DND-41 (cell line): ENCODE results near the gene KLF5.

Experiments
- CTCF ChIP-seq: IDR thresholded peaks from 2 replicates; pipeline ENCODE4 v1.5.1; 2012; ENCODE audit warnings: borderline replicate concordance, low read length, moderate library complexity, mild to moderate bottlenecking; ENCODE audit not compliant: poor library complexity, severe bottlenecking; ENCODE audit errors: extremely low read depth
- EZH2 ChIP-seq: IDR thresholded peaks from 3 replicates; pipeline ENCODE4 v1.6.1; 2012; ENCODE audit warnings: borderline replicate concordance, low read depth, mild to moderate bottlenecking, moderate library complexity, low read length, inconsistent platforms; ENCODE audit not compliant: severe bottlenecking

GRCh38 chr13:73058736-73059459, at the start of gene KLF5:
- TF ChIP-seq EZH2 (no peak), CTCF (no peak)
